A549 treated with GW870086 at 1 μM for 4 hours (cell line): Measurements from ENCODE around the gene CNTRL. TPM values are rescaled to one million over a fixed set of nuclear protein-coding genes. Genes with fewer than 3 reads are reported as not detected.

Source experiments
- total RNA-seq: library from RNA; stranded (reverse); fragments of 200-300 nt; extraction: Qiagen RNA extraction; gene quantifications from 5 replicates; pipeline ENCODE4 v1.2.3, GENCODE V29; 2022; ENCODE audit warnings: low read depth

CNTRL gene, protein sequence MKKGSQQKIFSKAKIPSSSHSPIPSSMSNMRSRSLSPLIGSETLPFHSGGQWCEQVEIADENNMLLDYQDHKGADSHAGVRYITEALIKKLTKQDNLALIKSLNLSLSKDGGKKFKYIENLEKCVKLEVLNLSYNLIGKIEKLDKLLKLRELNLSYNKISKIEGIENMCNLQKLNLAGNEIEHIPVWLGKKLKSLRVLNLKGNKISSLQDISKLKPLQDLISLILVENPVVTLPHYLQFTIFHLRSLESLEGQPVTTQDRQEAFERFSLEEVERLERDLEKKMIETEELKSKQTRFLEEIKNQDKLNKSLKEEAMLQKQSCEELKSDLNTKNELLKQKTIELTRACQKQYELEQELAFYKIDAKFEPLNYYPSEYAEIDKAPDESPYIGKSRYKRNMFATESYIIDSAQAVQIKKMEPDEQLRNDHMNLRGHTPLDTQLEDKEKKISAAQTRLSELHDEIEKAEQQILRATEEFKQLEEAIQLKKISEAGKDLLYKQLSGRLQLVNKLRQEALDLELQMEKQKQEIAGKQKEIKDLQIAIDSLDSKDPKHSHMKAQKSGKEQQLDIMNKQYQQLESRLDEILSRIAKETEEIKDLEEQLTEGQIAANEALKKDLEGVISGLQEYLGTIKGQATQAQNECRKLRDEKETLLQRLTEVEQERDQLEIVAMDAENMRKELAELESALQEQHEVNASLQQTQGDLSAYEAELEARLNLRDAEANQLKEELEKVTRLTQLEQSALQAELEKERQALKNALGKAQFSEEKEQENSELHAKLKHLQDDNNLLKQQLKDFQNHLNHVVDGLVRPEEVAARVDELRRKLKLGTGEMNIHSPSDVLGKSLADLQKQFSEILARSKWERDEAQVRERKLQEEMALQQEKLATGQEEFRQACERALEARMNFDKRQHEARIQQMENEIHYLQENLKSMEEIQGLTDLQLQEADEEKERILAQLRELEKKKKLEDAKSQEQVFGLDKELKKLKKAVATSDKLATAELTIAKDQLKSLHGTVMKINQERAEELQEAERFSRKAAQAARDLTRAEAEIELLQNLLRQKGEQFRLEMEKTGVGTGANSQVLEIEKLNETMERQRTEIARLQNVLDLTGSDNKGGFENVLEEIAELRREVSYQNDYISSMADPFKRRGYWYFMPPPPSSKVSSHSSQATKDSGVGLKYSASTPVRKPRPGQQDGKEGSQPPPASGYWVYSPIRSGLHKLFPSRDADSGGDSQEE (N-terminal part only)
- 5.0 to 7.3 TPM (median 6.0 TPM) in 5 replicates for total RNA-seq

DNA sequence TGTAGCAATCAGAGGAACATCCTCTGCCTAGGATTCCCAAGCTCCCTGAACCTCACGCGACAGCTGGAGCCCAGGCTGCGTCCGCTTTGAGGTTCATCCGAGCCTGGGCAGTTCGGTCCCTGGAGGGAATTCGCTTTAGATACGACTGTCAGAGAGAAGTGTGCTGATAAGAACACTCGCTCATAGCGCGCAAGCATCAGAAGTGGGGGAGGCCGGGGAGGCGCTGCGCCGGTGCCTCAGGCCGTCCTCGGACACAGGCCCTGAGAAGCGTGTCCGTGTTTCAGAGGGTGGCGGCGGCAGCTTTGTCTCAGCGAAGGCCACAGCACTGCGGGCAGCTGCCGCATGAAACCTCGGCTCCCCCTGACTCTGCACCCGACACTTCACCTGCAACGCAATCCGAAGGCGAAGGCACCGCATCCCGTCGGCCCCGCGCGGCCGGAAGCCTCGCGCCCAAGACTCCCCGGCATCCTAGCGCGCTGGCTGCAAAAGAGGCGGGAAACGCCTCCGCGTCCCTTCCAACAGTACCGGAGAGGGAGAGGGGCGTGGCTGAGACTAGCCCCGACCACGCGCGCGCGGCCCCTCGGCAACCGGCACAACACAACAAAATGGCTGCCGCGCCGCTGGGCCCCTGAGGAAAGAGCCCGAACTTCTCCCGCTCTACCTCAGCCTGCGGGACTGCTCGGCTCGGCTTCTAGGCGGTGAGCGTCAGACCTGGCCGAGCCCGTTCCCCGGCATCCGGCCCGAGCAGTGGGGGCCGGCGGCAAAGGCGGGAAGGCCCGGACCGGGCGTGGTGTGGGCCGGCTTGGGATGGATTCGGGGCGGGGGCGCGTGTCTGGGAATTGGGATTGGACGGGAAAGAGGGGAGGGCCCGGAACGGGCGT lies at the start of gene CNTRL:
TSS of gene CNTRL (plus strand) at position 586 of the 881 bp plus-strand sequence. CDS start 13,372 bp downstream, outside the sequence.

DNA sequence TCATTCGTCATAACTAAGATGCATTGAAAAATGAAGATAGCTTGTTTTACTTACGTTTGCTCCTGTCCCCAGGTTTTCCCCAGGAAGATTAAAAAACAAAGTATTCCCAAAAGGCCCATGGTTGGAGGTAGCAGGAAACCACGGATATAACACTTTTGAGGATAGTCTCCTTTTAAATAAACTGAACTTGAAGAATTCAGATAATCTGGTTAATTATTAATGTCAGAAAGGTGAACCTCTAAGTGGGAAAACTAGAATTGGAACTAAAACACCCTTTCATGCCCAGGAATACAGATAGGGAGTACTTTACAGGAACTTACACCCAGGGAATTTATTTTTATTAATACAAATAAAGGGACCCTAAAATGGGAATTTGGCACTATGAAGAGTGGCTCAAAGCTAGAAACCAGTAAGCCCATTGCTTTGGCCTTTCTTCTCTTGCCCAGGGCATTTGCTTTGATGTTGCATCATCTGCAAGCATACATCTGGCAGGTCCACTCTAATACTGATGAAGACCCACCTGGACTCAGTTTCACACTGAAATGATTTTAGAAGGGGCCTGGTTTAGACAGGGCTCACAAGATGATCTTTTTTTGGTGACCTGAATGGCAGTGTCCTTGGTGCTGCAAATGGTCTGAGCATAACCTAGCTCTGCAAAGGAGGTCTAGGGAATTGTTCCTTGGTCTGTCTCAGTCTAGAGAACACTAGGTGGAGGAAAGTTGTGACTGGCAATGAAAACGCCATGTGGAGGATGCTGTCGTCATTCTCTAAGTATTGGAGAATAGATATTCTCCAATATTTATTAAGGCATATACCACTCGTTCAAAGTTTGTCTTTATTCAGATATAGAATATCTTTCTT lies 24.4 kb upstream of the CNTRL start, which contains the start of gene C5:
TSS of gene C5 (minus strand) at position 148 of the 861 bp plus-strand sequence. CDS start at position 119, 29 bp downstream.

DNA sequence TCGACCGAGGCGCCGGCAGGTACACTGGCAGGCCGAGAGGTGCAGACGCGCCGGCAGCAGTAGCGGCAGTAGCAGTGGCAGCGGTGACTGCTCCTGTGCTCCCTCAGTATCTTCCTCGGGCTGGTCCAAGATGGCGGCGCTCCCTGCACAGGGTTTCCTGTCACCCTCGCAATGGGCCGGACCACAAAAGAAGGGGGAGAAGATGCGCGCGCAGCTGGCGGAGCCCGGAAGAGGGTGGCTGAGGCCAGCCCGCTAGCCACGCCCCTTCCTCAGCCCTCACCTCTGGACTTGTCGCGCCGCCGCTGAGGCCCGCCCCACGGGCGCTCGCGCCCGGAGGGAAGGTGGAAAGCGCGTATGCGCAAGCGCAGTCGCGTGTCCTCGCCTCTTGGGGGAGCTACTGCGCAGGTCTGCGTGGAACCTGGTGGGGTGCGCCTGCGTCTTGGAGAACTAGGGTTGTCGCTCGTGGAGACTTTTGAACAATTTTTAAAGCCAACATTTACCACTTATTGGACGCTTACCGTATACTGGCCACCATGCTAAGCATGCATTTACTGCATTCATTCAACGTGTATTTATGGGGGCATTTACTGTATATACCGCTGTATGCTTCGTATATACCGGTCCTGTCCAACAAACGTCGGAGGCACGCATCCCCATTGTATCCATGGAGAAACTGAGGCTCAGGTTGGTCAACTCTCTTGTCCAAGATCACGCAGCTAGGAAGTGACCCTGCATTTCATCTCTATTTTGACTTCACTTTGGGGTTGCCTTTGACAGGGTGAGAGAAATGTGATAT lies 127.2 kb downstream of the CNTRL start, which contains the start of gene RAB14:
TSS of gene RAB14 (minus strand) at position 132 of the 796 bp plus-strand sequence. CDS start 8,457 bp downstream, outside the sequence.

Other genes with a start within 250 kb of the CNTRL start
- 27.9 to 34.2 TPM (median 31.0 TPM) in 5 replicates for gene PSMD5, start 232.0 kb upstream of the CNTRL start, total RNA-seq
- 83.5 to 140 TPM (median 121 TPM) in 5 replicates for gene PHF19, start 197.8 kb upstream of the CNTRL start, total RNA-seq
- 2.2 to 3.1 TPM (median 2.7 TPM) in 5 replicates for gene TRAF1, start 148.2 kb upstream of the CNTRL start, total RNA-seq
- gene C5, start 24.7 kb upstream of the CNTRL start, total RNA-seq: 11.2 to 14.5 TPM (median 12.2 TPM) in 5 replicates
- 44.0 to 53.8 TPM (median 51.0 TPM) in 5 replicates for gene RAB14, start 126.9 kb downstream of the CNTRL start, total RNA-seq
- 65.6 to 76.2 TPM (median 74.7 TPM) in 5 replicates for gene GSN, start 193.2 kb downstream of the CNTRL start, total RNA-seq